Mesangial cell (primary cell): ENCODE results near the gene HMGCS1. TPM values are rescaled to one million over a fixed set of nuclear protein-coding genes. Genes with fewer than 3 reads are reported as not detected.

Experiments
- total RNA-seq: library from RNA; depleted of rRNA; stranded (reverse); fragments of >200 nt; gene quantifications from 2 replicates; pipeline ENCODE4 v1.2.3, GENCODE V29; 2015

HMGCS1 gene
- 37.2 and 38.7 TPM in 2 replicates for total RNA-seq

GRCh38 chr5:43313035-43313853 lies at the start of gene HMGCS1:
TSS of gene HMGCS1 (minus strand) at chr5:43313412. CDS start at chr5:43298965, 14,447 bp downstream.

Other genes with a start within 250 kb of the HMGCS1 start
- 16.7 and 20.5 TPM in 2 replicates for gene ZNF131, start 192.5 kb downstream of the HMGCS1 start, total RNA-seq
- gene NIM1K, start 121.2 kb downstream of the HMGCS1 start, total RNA-seq, result 0.13 TPM in 1 of 2 replicates, not detected in the other
- 2.3 and 4.2 TPM in 2 replicates for gene CCL28, start 99.0 kb upstream of the HMGCS1 start, total RNA-seq
- 9.6 and 15.5 TPM in 2 replicates for gene TMEM267, start 170.5 kb upstream of the HMGCS1 start, total RNA-seq
- 0.89 and 5.7 TPM in 2 replicates for gene C5orf34, start 201.7 kb upstream of the HMGCS1 start, total RNA-seq
- gene PAIP1, start 243.7 kb upstream of the HMGCS1 start, total RNA-seq, result 112 and 122 TPM in 2 replicates